ENCODE results near the gene KCNJ9.

- no peak for TF ChIP-seq CTCF (IDR thresholded peaks at IDR 0.05)
- no peak for TF ChIP-seq EZH2 (IDR thresholded peaks at IDR 0.05; ENCODE audit: borderline replicate concordance, insufficient read depth, low read depth, low read length, poor library complexity, severe bottlenecking)
Observed at GRCh38 chr1:160063176-160063575, 18.2 kb upstream of the KCNJ9 start.
